Non-pigmented ciliary epithelial cell (primary cell): ENCODE measurements around the gene PTPN11.

Source experiments
- DNase-seq: peaks from one replicate; pipeline ENCODE4 v3.0.0-alpha.2; 2010; ENCODE audit warnings: low read depth

PTPN11 gene

DNA sequence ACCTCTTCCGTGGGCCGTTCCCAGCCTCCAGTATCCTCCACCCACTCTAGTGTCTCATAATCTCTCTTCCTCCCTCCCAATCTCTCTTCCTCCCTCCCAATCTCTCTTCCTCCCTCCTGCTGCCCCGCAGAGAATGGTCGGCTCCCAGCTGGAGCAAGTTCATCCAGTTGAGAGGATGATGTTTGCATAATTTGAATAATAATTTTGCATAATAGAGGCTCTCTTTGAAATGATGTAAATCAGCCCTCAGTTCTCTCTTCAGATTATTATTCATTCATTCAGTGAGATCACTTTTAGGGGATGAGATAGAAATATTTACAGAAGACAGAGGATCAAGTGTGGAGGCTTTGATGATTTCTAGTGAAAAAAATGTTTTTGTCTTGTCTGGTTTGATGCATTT, 125.0 kb downstream of the PTPN11 start:
- DNase-seq: no peak

DNA sequence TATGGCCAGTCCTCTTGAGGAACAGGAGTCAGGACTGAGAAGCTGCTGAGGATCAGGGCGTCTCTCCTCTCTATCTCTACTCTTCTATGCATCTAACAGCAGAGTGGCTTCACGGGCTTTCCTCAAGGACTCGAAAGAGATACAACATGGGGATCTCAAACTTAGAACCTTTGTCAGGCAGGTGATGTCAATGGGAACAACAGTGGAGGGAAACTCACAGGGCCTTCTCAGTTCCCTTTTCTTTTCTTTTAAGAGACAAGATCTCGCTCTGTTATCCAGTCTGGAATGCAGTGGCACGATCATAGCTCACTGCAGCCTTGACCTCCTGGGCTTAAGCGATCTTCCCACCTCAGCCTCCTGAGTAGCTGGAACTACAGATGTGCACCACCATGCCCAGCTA, 127.6 kb downstream of the PTPN11 start:
- DNase-seq: no peak

DNA sequence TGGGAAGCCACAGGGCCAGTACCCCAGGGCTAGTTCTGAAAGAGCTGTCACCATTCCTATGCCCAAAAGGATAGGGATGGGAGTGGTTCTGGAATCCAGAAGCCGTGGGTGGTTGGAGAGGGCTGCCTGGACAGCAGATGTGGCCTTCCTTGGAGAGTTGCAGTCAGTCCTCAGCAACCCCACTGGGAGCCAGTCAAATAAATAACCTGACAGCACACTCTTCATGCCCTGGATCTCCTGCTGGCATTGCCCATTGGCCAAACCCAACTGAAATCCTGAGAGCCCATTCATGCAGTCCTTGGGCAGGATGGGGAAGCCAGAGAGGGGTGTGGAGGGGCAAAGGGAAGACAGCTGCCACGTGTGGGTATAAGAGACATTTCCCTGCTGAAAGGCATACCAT, 128.2 kb downstream of the PTPN11 start:
- no peak for DNase-seq

DNA sequence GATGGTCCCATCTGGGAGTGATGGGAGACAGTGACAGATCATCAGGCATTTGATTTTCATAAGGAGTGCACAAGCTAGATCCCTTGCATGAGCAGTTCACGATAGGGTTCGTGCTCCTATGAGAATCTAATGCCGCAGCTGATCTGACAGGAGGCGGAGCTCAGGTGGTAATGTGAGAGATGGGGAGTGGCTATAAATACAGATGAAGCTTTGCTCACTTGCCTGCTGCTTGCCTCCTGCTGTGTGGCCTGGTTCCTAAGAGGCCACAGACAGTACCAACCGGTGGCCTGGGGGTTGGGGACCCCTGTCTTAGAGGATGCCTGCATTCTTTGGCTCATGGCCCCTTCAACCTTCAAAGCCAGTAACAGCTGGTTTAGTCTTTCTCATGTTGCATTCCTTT, 130.3 kb downstream of the PTPN11 start:
- no peak for DNase-seq

DNA sequence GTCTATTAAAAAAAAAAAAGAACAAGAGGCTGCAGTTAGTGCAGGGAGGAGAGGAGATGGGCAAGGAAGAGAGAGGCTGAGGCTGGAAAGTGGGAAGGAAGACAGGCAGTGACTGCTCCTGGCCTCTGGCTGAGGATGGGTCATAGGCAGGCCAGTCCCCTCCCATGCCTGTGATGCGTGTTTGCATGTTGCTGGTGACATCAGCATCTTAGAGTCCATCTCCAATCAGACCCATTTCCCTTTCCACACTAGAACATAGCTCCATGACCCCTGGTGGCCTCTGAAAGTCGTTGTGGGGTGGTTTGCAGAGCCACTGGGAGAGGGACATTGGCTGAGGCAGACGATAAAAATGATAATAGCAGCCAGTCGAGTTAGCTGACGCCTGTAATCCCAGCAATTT, 132.9 kb downstream of the PTPN11 start:
- no peak for DNase-seq

DNA sequence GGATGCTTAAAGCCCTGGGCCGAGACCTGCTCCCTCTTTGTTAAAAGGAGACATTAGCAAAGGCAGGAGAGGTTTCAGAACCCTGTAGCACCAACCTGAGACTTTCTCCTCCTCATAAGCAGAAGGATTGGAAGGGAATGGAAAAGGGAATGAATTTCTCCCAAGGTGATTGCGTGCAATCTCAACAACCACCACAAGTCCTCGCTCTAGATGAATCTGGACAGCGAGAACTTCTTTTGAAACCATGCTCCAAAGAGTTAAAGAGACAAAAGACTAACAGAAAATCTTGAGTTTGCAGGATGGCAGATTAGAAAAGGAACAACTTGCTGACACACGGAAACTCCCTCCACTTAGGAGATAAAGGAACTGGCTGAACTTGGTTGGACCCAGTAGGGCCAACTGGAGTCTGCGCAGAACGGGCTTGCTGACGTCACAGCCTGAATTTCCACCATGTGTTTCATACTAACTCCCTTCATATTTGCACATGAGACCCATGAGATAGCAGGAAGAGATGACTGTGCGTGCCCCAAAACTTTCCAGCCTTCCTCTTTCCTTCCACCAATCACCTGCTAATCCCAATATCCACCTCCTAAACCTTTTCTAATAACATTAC, 137.0 kb downstream of the PTPN11 start:
- DNase-seq: no peak

DNA sequence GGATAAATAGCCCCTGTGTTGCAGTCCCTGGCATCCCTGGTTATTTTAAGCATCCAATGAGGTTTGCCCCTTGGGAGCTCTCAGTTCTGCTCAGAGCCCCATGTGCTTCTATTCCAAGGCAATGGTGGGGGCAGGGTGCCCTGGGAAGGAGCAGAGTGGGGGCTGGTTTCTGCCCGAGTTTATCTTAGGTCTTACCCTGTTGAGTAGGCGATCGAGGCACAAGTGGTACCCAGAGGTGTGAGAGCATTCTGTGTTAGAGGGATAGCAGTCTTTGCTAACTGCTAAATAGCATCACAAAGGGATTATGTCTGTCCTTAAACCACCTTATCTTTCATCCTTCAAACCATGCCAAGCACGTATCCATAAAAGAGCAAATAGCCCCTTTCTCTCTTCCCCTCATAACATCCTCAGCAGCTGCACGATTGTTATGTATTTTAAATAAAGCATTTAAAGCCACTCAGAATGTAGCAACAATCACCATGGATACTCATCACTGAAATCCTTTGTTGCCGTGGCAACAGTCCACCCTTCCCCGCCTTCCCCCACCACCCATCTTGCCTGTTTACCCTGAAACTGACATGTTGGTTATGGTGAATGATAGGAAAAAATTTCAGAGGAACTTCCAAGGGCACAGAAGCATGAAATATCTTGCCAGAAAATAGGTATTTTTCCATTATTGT, 139.3 kb downstream of the PTPN11 start:
- no peak for DNase-seq
